Right kidney (tissue), 1 donor: Measurements from ENCODE around the gene SEC24D.

Source experiments
- DNase-seq: peaks from one replicate; pipeline ENCODE4 v3.0.0-alpha.2; 2016

The SEC24D gene

GRCh38 chr4:118848242-118848641 is 12.3 kb upstream of the SEC24D start:
- no peak for DNase-seq

- no peak for DNase-seq
Observed at GRCh38 chr4:118846979-118847378, 11.1 kb upstream of the SEC24D start.

- DNase-seq: no peak
Observed at GRCh38 chr4:118845552-118846050, 9.7 kb upstream of the SEC24D start.

DNA sequence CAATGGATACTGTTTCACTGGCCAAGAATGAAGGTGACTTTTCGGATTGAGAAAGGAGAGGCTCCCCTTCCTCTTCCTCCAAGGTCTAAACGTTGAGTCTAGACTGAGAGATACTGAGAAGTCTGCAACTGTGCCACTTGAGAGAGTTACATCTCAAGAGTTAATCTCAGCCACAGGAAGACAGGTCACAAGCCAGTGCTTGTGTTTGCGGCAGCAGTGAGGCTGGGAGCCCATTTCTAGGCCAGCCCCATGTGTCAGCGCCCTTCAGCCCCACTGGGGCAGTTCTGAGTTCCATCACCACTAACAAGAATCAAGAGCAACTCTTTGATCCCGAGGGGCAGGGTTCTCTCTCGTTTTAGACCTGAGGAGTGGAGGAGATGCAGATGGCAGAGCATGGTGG is 7.3 kb upstream of the SEC24D start:
- no peak for DNase-seq

DNA sequence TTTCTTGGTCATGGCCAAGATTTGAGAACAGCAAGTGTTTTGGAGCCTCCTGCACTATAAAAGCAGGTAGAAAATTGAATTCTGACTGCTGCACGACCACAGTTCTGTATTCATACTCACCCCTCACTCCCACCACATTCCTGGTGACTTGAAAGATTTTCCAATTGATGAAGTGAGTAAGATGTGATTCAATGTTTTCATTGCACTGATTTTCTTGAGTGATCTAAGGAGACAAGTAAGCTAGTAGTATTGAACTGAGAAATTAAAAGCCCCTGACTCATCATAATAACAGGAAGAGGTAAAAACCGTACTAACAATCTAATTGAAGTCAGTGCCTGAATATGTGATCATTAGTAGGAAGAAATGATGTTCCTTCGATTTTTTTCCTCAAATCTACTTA is 6.1 kb upstream of the SEC24D start:
- DNase-seq: no peak

DNA sequence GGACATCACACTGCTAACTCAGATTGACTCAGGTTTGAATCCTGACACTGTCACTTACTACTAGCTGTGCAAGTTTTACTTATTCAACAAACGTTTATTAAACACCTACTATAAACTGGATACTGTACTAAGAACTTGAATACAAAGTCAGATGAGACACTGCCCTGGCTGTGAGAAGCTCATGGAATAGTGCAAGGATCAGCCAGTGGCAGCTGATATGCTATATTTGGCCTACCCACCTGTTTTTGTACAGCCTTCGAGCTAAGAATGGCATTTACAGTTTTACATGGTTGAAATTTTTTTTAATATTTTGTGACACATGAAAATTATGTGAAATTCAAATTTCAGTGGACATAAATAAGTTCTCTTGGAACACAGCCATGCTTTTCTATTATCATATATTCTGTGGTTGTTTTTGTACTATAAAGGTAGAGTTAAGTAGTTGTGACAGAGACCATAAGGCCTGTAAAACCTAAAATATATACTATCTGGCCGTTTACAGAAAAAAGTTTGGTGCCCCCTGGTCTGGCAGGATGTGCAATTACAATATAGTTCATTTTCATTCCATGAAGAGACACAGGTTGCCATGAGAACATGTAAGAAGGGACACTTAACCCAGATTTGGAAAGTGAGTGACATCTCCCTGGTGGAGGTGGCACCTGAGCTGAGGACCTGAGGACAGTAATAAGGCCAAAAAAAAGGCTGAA is 3.4 kb upstream of the SEC24D start:
- no peak for DNase-seq

GRCh38 chr4:118837121-118837507 is 1.2 kb upstream of the SEC24D start:
- no peak for DNase-seq

DNA sequence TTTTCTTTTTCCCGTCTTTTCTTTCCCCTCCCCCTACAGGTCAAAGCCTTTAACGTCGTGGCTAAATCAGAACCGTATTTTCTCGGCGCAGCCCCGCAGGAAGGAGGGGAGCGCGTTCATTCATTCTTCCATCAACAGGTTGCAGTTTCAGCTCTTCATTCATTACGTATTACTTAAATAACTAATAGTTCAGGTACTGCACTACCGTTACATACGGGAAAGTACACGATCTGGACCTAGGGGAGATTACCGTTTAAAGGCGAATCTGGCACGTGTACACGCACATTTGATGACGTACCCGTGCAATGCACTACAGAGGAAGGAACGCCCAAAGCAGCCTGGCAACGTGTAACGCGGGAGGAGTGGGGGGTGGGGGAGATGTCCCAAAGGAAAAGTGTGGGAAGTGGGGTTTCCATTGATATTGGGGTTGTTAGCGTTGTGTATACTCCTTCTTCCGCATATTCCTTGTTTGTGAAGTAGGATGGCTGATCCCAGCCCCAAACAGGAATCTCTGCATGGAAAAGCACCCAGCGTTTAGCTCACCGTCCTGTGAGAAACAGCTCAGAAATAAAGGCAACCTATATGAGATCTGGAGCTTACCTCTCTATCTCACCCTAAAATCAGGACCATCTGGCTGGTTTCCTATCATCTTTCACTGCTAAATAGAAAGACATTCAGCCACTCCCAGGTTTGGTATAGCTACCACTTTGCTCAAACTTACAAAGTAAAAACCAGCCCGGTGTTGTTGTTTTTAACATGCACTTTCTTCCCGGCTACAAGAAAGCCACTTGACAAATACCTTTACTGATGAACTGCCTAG is 585 bp upstream of the SEC24D start:
- DNase-seq: no peak

- peak; percentile 76 for DNase-seq
Observed at GRCh38 chr4:118834960-118835569, 861 bp downstream of the SEC24D start.

DNA sequence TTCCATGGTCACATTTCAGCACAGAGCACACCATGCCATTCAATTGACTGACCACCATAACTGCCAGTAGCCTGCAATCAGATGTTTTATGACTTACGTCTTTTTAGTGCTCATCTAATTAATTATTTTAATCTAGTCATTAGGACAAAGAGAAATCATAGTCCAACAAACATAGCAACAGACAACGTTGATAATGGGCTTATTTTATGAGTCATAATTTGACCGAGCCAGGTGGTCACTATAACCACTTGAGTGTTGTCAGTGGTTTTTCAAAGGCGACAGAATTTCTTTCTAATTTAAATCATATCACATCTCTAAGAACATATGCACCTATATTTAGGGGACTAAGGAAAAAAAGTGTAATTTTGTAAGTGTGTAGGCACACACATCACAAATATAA is 1.9 kb downstream of the SEC24D start:
- DNase-seq: no peak

DNA sequence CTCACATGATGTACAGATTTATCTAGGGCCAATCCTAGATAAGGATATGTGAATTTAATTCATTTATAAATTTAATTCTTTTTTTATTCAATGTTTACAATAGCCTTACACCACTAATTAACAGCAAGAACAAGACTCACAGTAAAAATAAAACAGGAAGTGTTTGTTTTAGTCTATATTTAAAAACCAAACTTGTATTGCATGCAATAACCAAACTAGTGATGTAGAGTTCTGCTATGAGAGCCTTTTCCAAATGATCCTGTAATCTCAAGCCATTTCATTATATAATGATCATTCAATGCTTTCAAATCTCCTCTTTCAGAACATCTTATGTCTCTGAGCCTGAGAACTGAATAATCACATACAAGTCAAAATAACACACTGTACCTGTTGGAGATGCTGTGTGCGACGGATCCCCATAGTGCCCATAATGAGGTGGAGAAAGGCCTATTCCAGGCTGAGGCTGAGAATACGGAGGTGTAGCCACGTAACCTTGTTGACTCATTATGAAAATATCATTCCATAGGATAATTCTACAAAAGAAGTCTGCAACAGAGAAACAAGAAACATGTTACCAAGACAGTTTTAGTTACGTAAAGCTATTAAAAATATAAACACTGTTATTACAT is 2.6 kb downstream of the SEC24D start:
- no peak for DNase-seq

GRCh38 chr4:118829107-118829506 is 6.8 kb downstream of the SEC24D start:
- no peak for DNase-seq

- no peak for DNase-seq
Observed at GRCh38 chr4:118826723-118827444, 9.0 kb downstream of the SEC24D start.

- DNase-seq: no peak
Observed at GRCh38 chr4:118825799-118826198, 10.1 kb downstream of the SEC24D start.

- DNase-seq: no peak
Observed at GRCh38 chr4:118824141-118824540, 11.8 kb downstream of the SEC24D start.

- DNase-seq: no peak
Observed at GRCh38 chr4:118823471-118823870, 12.5 kb downstream of the SEC24D start.

GRCh38 chr4:118821590-118822293 is 14.2 kb downstream of the SEC24D start:
- DNase-seq: no peak

DNA sequence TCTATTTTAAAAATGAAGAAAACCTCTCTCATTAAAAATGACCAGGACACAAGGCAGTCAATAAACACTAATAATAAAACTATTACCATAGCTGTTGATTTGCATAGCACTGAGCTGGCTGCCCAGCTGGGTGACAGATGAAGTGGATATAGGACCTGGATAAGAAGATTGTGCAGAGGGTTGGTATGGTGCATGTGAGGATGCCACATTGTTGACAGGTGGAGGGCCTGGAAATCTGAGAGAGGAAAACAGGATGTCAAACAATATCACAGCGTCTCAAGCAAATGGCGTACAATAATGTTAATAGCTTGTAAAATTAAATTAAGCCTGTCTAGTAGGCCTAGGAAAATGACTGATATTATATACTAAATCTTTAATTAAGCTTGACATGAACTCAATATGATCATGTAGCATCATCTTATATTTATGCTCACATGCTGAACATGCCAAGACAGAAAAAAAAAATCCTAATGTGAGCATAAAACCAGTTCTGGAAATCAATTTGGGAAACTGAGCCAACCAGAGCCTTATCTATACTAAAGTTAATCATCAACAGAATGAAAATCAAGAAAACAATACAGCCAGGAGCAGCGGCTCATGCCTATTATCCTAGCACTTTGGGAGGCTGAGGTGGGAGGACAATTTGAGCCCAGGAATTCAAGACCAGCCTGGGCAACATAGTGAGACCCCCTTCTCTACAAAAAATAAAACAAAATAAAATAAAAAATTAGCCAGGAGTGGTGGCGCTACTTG is 18.6 kb downstream of the SEC24D start:
- DNase-seq: no peak

- DNase-seq: no peak
Observed at GRCh38 chr4:118816538-118817177, 19.3 kb downstream of the SEC24D start.

DNA sequence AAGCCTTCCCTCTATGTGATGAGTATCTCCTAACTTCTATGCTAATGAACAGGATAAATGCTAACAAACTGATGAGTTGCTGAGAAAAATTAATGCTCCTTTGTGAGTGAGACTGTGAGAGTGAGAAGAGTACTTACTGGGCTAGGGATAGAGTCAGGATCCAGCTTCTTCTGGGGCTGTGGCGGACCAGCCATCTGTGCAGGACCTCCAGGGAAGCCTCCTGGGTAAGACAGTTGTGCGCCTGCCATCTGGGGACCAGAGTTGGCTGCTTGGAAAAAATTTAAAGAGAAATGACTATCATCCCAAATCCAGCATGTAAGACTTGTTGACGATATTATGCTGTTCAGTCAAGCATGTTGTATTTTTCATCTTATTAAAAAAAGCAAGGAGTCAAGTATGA is 21.0 kb downstream of the SEC24D start:
- DNase-seq: no peak
